SJCRH30 (cell line): ENCODE data around the gene CHCHD1. TPM values are rescaled to one million over a fixed set of nuclear protein-coding genes. Genes with fewer than 3 reads are reported as not detected.
"Not testable (repeated sequence)": the region's sequence is repeated elsewhere in the genome, so short reads cannot be mapped to it uniquely, and the experiment has no call there.

Experiments
- DNase-seq, 2 experiments: peaks; one replicate each; pipeline ENCODE4 v3.0.0-alpha.2; 2015 to 2020
- H3K27ac ChIP-seq: fragments of 250-450 bp; sonication (Bioruptor Pico); 2 replicates; pipeline ENCODE4 v1.5.1; 2020; ENCODE audit warnings: mild to moderate bottlenecking, moderate library complexity
- H3K27me3 ChIP-seq: fragments of 250-450 bp; sonication (Bioruptor Pico); 2 replicates; pipeline ENCODE4 v1.5.1; 2020; ENCODE audit warnings: mild to moderate bottlenecking, moderate library complexity
- H3K36me3 ChIP-seq: fragments of 250-450 bp; sonication (Bioruptor Pico); 2 replicates; pipeline ENCODE4 v1.5.1; 2020; ENCODE audit warnings: mild to moderate bottlenecking, moderate library complexity
- H3K4me1 ChIP-seq: fragments of 250-450 bp; sonication (Bioruptor Pico); 2 replicates; pipeline ENCODE4 v1.5.1; 2020; ENCODE audit warnings: mild to moderate bottlenecking, moderate library complexity
- H3K4me3 ChIP-seq: fragments of 250-450 bp; sonication (Bioruptor Pico); 2 replicates; pipeline ENCODE4 v1.5.1; 2020; ENCODE audit warnings: mild to moderate bottlenecking, moderate library complexity
- H3K9me3 ChIP-seq: fragments of 250-450 bp; sonication (Bioruptor Pico); replicated peaks from 2 replicates; pipeline ENCODE4 v1.5.1; 2020; ENCODE audit warnings: mild to moderate bottlenecking, moderate library complexity
- total RNA-seq: library from RNA; depleted of rRNA; stranded (reverse); fragments of >200 nt; shearing (Covaris generic); gene quantifications from 2 replicates; pipeline ENCODE4 v1.2.3, GENCODE V29; 2014; rRNA removed

CHCHD1 gene
- total RNA-seq, 1 experiment from 2014 or later: 78.2 TPM

DNA sequence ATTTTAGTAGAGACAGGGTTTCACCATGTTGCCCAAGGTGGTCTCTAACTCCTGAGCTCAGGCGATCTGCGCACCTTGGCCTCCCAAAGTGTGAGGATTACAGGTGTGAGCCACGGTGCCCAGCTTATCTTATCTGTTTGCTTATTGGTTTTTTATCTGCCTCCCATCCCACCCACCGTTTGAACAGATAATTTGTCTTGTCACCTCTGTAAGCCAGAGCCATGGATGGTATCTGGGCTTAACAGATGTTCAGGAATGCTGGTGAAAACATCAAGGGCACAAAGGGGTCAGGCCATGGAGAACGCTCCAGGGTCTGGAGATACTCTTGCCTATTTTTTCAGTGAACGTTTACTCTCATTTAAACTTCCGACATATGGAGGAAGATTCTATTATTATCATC, 41.5 kb downstream of the CHCHD1 start:
- Histone ChIP-seq H3K4me3 (no peak overlapping the region), H3K27me3 (no peaks in the 10 kb centered on the region), H3K27ac (no peak overlapping the region), H3K4me1 (no peaks in the 10 kb centered on the region), H3K36me3 (peaks cover 3% of the 10 kb centered on the region; the same call in 1 of the 2 replicates), H3K9me3 (no peaks in the 10 kb centered on the region)
- DNase-seq: no peak

DNA sequence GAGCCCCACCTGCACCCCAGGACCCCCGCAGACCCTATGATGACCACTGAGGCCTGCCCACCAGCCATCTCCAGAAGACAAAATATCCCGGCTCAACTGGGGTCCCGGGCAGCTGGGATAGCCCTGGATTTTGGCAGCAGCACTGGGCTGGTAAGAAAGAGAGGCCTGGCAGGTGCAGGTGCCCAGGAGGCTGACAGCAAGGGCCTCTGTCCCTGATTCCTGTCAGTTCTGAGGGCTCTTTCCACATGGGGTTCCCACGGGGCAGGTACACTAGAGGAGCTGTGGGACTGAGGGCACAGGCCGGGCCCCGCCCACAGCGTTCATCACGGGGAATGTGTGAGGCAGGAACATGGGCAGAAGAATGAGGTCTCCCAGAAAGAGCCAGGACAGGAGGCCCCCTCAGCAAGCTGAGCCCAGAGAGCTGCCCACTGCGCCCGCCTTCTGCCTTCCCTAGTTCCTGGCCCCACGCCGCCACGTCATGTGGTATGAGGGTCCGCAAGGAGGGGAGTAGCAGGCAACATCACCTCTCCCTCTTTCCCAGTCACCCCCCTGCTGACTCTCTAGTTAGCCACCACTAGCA, 42.4 kb downstream of the CHCHD1 start:
- DNase-seq: no peak
- H3K4me1 ChIP-seq: no peaks in the 10 kb centered on the region
- H3K36me3 ChIP-seq: peaks cover 3% of the 10 kb centered on the region; the same call in 1 of the 2 replicates

DNA sequence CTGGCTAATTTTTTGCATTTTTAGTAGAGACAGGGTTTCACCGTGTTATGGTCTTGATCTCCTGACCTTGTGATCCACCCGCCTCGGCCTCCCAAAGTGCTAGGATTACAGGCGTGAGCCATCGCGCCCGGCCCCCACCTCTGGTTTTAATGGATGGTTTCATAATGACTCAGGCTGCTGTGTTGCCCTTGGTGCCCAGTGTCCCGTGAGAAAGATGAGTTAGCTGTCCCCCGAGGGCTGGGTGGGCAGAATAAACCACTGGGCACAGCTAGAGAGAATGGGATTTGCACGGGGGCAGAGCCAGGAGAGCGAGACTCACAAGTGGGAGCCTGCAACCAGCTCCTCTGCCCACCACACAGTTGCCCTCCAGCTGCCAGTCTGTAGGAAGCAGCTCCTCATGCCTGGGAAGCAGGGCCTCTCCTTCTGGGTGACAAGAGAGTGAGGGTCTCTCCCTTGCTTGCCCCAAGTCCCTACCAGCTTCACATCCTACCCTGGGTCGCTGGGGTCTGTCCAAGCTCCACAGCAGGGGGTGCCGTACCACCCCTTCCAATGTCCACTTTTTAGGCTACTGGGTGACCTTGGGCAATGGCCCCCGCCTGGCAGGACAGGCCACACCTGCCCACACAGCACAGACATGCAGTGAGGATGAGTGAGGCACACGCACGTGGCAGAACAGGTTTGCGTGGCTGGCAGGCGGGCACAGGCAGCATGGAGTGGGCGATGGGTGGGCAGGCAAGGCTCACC, 45.7 kb downstream of the CHCHD1 start:
- no peak overlapping the region for H3K27ac ChIP-seq
- DNase-seq: no peak
- no peak overlapping the region for H3K4me3 ChIP-seq

More for the DNA sequence above, 42.4 kb downstream of the CHCHD1 start:
- Histone ChIP-seq H3K27ac (no peak overlapping the region), H3K4me3 (no peak overlapping the region), H3K27me3 (no peaks in the 10 kb centered on the region), H3K9me3 (no peaks in the 10 kb centered on the region)

DNA sequence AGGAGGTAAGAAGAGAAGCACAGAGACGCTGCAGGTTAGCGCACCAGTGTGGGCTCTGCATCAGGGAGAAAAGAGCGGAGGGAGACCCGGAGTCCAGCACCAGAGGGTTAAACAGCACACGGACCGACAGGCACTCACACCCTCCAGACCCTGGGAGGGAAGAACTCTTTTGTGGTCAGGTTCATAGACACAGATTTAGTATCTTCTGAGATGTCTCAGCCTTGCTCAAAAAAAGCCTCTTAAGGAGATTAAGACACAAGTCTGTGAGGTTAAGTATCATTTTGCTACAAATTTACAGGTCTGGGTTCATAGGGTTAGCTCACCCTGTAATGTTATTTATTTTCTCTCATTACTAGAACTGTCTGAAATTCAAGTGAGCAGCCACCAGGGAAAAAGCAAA, 46.3 kb downstream of the CHCHD1 start:
- no peak overlapping the region for H3K27ac ChIP-seq
- H3K4me1 ChIP-seq: no peaks in the 10 kb centered on the region
- H3K36me3 ChIP-seq: peaks cover 3% of the 10 kb centered on the region; the same call in 1 of the 2 replicates
- no peak for DNase-seq
- no peak overlapping the region for H3K4me3 ChIP-seq
- no peaks in the 10 kb centered on the region for H3K9me3 ChIP-seq
- no peaks in the 10 kb centered on the region for H3K27me3 ChIP-seq

More for the DNA sequence above, 45.7 kb downstream of the CHCHD1 start:
- Histone ChIP-seq H3K27me3 (no peaks in the 10 kb centered on the region), H3K4me1 (no peaks in the 10 kb centered on the region), H3K36me3 (peaks cover 3% of the 10 kb centered on the region; the same call in 1 of the 2 replicates), H3K9me3 (no peaks in the 10 kb centered on the region)

DNA sequence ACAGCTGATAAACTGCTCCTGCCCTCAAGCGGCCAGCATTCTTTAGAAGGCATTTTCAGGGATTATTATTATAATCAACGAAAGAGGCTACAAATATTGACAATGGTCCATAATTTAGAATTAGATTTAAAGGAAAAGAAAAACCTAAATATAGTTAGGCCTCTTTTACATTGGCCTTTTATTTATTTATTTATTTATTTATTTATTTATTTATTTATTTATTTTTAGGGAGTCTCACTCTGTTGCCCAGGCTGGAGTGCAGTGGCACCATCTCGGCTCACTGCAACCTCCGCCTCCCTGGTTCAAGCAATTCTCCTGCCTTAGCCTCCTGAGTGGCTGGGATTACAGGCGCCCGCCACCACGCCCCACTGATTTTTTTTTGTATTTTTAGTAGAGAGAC, 47.2 kb downstream of the CHCHD1 start:
- H3K9me3 ChIP-seq, H3K27me3 ChIP-seq, DNase-seq, H3K4me1 ChIP-seq, H3K36me3 ChIP-seq, H3K27ac ChIP-seq, H3K4me3 ChIP-seq: not testable (repeated sequence)

Other genes with a start within 250 kb of the CHCHD1 start
- gene USP54, start 190.7 kb upstream of the CHCHD1 start, total RNA-seq: 27.0 and 29.9 TPM in 2 replicates
- gene MYOZ1, start 140.6 kb upstream of the CHCHD1 start, total RNA-seq: 0.26 and 0.84 TPM in 2 replicates
- gene SYNPO2L, start 126.0 kb upstream of the CHCHD1 start, total RNA-seq: 1.8 and 2.1 TPM in 2 replicates
- 2.2 and 2.7 TPM in 2 replicates for gene AGAP5, start 83.9 kb upstream of the CHCHD1 start, total RNA-seq
- gene SEC24C, start 37.7 kb upstream of the CHCHD1 start, total RNA-seq: 89.4 and 92.2 TPM in 2 replicates
- 36.5 and 41.1 TPM in 2 replicates for gene ZSWIM8, start 3.6 kb downstream of the CHCHD1 start, total RNA-seq
- gene NDST2, start 29.6 kb downstream of the CHCHD1 start, total RNA-seq: 19.6 and 24.5 TPM in 2 replicates
- 25.2 and 30.2 TPM in 2 replicates for gene CAMK2G, start 92.5 kb downstream of the CHCHD1 start, total RNA-seq
- gene PLAU, start 129.1 kb downstream of the CHCHD1 start, total RNA-seq: 58.5 and 64.8 TPM in 2 replicates
- 45.5 and 48.1 TPM in 2 replicates for gene VCL, start 216.1 kb downstream of the CHCHD1 start, total RNA-seq